HCT116 (cell line): Measurements from ENCODE around the gene GPRC5B. TPM values are rescaled to one million over a fixed set of nuclear protein-coding genes. Genes with fewer than 3 reads are reported as not detected.

Source experiments
- ATAC-seq: fragments of 200-7000 bp; cut with Tn5 transposase; 2 replicates; pipeline ENCODE4 v1.9.1; 2020; ENCODE audit warnings: mild to moderate bottlenecking, moderate library complexity
- BruUV-seq: library from RNA; stranded (reverse); fragments of 400-500 nt; replicated peaks from 2 replicates; lab custom pipeline; 2021; lab: Mats Ljungman, UMichigan
- CTCF ChIA-PET: fragments of 300-600 bp; sonication (Branson Sonifier 250); formaldehyde crosslinking; loops from one replicate; lab custom pipeline; 2021; ENCODE audit warnings: antibody characterized with exemption; lab: Charles Lee
- POLR2A ChIA-PET: fragments of 300-600, 350-600 bp; sonication (Branson Sonifier 250); formaldehyde crosslinking; loops from one replicate; lab custom pipeline; 2021; ENCODE audit warnings: antibody characterized with exemption; lab: Charles Lee
- RAD21 ChIA-PET, 2 experiments: fragments of 300-600 bp; sonication (Branson Sonifier 250); formaldehyde crosslinking; loops; one replicate each; lab custom pipeline; 2023; ENCODE audit warnings: low total read pairs in 2 of 2; ENCODE audit not compliant: uncharacterized antibody in 2 of 2, unreplicated experiment in 2 of 2, low non-redundant PET in 1 of 2; lab: Charles Lee
- DNase-seq: peaks from one replicate; pipeline ENCODE4 v3.0.0-alpha.2; 2010; ENCODE audit warnings: low read depth, low spot score
- H2AFZ ChIP-seq: fragments of 200-600 bp; shearing (Covaris generic), sonication (generic); 2 replicates; pipeline ENCODE4 v1.6.1; 2017; ENCODE audit warnings: low read depth, mixed run types, mixed read lengths, antibody characterized with exemption, low read length; ENCODE audit not compliant: poor library complexity, severe bottlenecking
- H3K27ac ChIP-seq: 2 replicates; pipeline ENCODE4 v1.5.1; 2012; ENCODE audit warnings: low read depth, low read length
- H3K27me3 ChIP-seq: fragments of 200-600 bp; sonication (generic); 2 replicates; pipeline ENCODE4 v1.6.1; 2016; ENCODE audit warnings: mixed run types, low read length, mixed read lengths; ENCODE audit not compliant: insufficient read depth
- H3K36me3 ChIP-seq, 2 experiments: fragments of 200-500 bp in 1 of 2; fragments of 200-600 bp in 1 of 2; sonication (Bioruptor generic) in 1 of 2; sonication (generic) in 1 of 2; 2 replicates each; pipeline versions ENCODE4 v1.5.1 to v1.6.1; 2014 to 2016; ENCODE audit warnings: low read length in 2 of 2, inconsistent platforms in 1 of 2, mixed read lengths in 1 of 2, mixed run types in 1 of 2; ENCODE audit not compliant: insufficient read depth in 2 of 2, control insufficient read depth in 1 of 2
- H3K4me1 ChIP-seq, 2 experiments: fragments of 200-600 bp in 1 of 2; sonication (generic) in 1 of 2; 2 replicates each; pipeline versions ENCODE4 v1.5.1 to v1.6.1; 2012 to 2017; ENCODE audit warnings: low read length in 2 of 2, inconsistent platforms in 1 of 2, mild to moderate bottlenecking in 1 of 2, mixed read lengths in 1 of 2, mixed run types in 1 of 2, moderate library complexity in 1 of 2; ENCODE audit not compliant: insufficient read depth in 2 of 2, control insufficient read depth in 1 of 2
- H3K4me2 ChIP-seq: fragments of 200-600 bp; sonication (generic); 2 replicates; pipeline ENCODE4 v1.6.1; 2017; ENCODE audit warnings: mixed run types, low read length, mixed read lengths
- H3K4me3 ChIP-seq, 2 experiments: fragments of 200-600 bp in 1 of 2; sonication (generic) in 1 of 2; replicated peaks in 1 of 2; 2 replicates each; pipeline ENCODE4 v1.5.1; 2011 to 2016; ENCODE audit warnings: low read length in 2 of 2, control low read depth in 1 of 2, low read depth in 1 of 2, mild to moderate bottlenecking in 1 of 2, mixed read lengths in 1 of 2, mixed run types in 1 of 2
- H3K79me2 ChIP-seq: fragments of 200-600 bp; sonication (generic); 2 replicates; pipeline ENCODE4 v1.6.1; 2017; ENCODE audit warnings: mild to moderate bottlenecking, mixed run types, low read length, moderate library complexity, mixed read lengths; ENCODE audit not compliant: insufficient read depth
- H3K9ac ChIP-seq: fragments of 200-600 bp; sonication (generic); 2 replicates; pipeline ENCODE4 v1.6.1; 2016; ENCODE audit warnings: low read length, mixed read lengths
- H3K9me2 ChIP-seq: fragments of 200-600 bp; sonication (generic), shearing (Covaris generic); 2 replicates; pipeline ENCODE4 v1.6.1; 2017; ENCODE audit warnings: mixed run types, mild to moderate bottlenecking, moderate library complexity; ENCODE audit not compliant: insufficient read depth
- H3K9me3 ChIP-seq, 2 experiments: fragments of 200-500 bp in 1 of 2; fragments of 200-600 bp in 1 of 2; sonication (Bioruptor generic) in 1 of 2; sonication (generic) in 1 of 2; 2 replicates each; pipeline ENCODE4 v1.6.1; 2014 to 2017; ENCODE audit warnings: low read length in 2 of 2, mixed read lengths in 2 of 2, inconsistent platforms in 1 of 2, low read depth in 1 of 2, mild to moderate bottlenecking in 1 of 2, mixed run types in 1 of 2, moderate library complexity in 1 of 2; ENCODE audit not compliant: control insufficient read depth in 1 of 2, insufficient read depth in 1 of 2
- H4K20me1 ChIP-seq: fragments of 200-600 bp; sonication (generic), shearing (Covaris generic); 2 replicates; pipeline ENCODE4 v1.6.1; 2017; ENCODE audit warnings: mixed run types, mild to moderate bottlenecking, moderate library complexity; ENCODE audit not compliant: insufficient read depth
- CEBPB ChIP-seq: IDR thresholded peaks from 2 replicates; pipeline ENCODE4 v1.6.1; 2012; ENCODE audit warnings: low read depth
- ELF1 ChIP-seq: IDR thresholded peaks from 2 replicates; pipeline ENCODE4 v1.6.1; 2012; ENCODE audit warnings: low read depth, borderline replicate concordance
- EZH2 ChIP-seq: fragments of 200-600 bp; sonication (generic); IDR thresholded peaks from 2 replicates; pipeline ENCODE4 v1.6.1; 2017; ENCODE audit warnings: antibody characterized with exemption, mixed run types
- FOSL1 ChIP-seq: IDR thresholded peaks from 2 replicates; pipeline ENCODE4 v1.6.1; 2012; ENCODE audit warnings: low read depth
- JUND ChIP-seq: IDR thresholded peaks from 2 replicates; pipeline ENCODE4 v1.6.1; 2012
- MAX ChIP-seq: IDR thresholded peaks from 2 replicates; pipeline ENCODE4 v1.6.1; 2012
- POLR2A ChIP-seq: IDR thresholded peaks from 2 replicates; pipeline ENCODE4 v1.7.0; 2011; ENCODE audit warnings: borderline replicate concordance; ENCODE audit not compliant: insufficient read depth, insufficient read length; ENCODE audit errors: extremely low read depth
- RAD21 ChIP-seq: IDR thresholded peaks from 2 replicates; pipeline ENCODE4 v1.6.1; 2012; ENCODE audit warnings: low read depth, mild to moderate bottlenecking
- REST ChIP-seq: IDR thresholded peaks from 2 replicates; pipeline ENCODE4 v1.6.1; 2012; ENCODE audit warnings: low read depth
- SIN3A ChIP-seq: IDR thresholded peaks from 2 replicates; pipeline ENCODE4 v1.6.1; 2012; ENCODE audit warnings: low read depth
- SP1 ChIP-seq: IDR thresholded peaks from 2 replicates; pipeline ENCODE4 v1.6.1; 2012; ENCODE audit warnings: low read depth
- SRF ChIP-seq: IDR thresholded peaks from 2 replicates; pipeline ENCODE4 v1.6.1; 2012; ENCODE audit warnings: low read depth
- TCF7L2 ChIP-seq: IDR thresholded peaks from 2 replicates; pipeline ENCODE4 v1.7.0; 2011; ENCODE audit warnings: borderline replicate concordance, inconsistent platforms; ENCODE audit not compliant: insufficient read depth, insufficient read length; ENCODE audit errors: extremely low read depth
- intact Hi-C: fragments of 100-400 bp; cut with micrococcal nuclease; formaldehyde crosslinking; loops from 2 replicates; pipeline ENCODE4 v1.10.0; 2022
- total RNA-seq: library from RNA; stranded (reverse); gene quantifications from one replicate; pipeline ENCODE4 v1.2.1, GENCODE V29; 2021; ENCODE audit not compliant: unreplicated experiment

GPRC5B gene
- total RNA-seq, 1 experiment from 2014 or later, result 7.2 TPM

- TF ChIP-seq REST, result no peak
- no peak for TF ChIP-seq EZH2
- TF ChIP-seq FOSL1, result no peak
- TF ChIP-seq SRF, result no peak
- no peak for TF ChIP-seq JUND
- TF ChIP-seq SP1, result no peak
- TF ChIP-seq MAX, result no peak
Observed at GRCh38 chr16:19881783-19882182, 2.9 kb downstream of the GPRC5B start (continued).

GRCh38 chr16:19881028-19881427 is 3.6 kb downstream of the GPRC5B start:
- no peak overlapping the region for H2AFZ ChIP-seq
- POLR2A ChIA-PET, result no interaction called here
- H4K20me1 ChIP-seq, result no peaks in the 10 kb centered on the region
- no peaks in the 10 kb centered on the region for H3K9me2 ChIP-seq
- intact Hi-C loops, result loop anchor here (10.0 kb wide), 1 partner anchor 796 kb away; no protein-coding TSS in a partner anchor
- no peaks in the 10 kb centered on the region for H3K36me3 ChIP-seq
- H3K4me3 ChIP-seq, result no peak overlapping the region
- BruUV-seq, result no TSS peak
- ATAC-seq, result no peak
- H3K9ac ChIP-seq, result no peak overlapping the region
- TF ChIP-seq RAD21 (no peak), REST (no peak), FOSL1 (no peak), SRF (no peak), JUND (no peak), SIN3A (no peak), SP1 (no peak), EZH2 (no peak), ELF1 (no peak), CEBPB (no peak), POLR2A (no peak), TCF7L2 (no peak)
- TF ChIP-seq, all 23 proteins: peak for 0
- DNase-seq, result no peak
- ChIA-PET CTCF (interaction anchor here (3.1 kb wide), 1 partner anchor 280 kb away, joined by 8 read pairs; no protein-coding TSS in a partner anchor), RAD21 (no interaction called here)
- Histone ChIP-seq H3K27ac (no peak overlapping the region), H3K4me1 (peaks cover 3 to 8% of the 10 kb centered on the region in 2 experiments; a peak in 3 of 4 replicates), H3K27me3 (no peaks in the 10 kb centered on the region), H3K4me2 (no peak overlapping the region), H3K9me3 (no peaks in the 10 kb centered on the region), H3K79me2 (no peaks in the 10 kb centered on the region)
